Measurements from ENCODE around the gene RPS6KB1. TPM values are rescaled to one million over a fixed set of nuclear protein-coding genes. Genes with fewer than 3 reads are reported as not detected.
A peak's percentile ranks its signal among the peaks of the same experiment; 100 is the strongest.
"Not testable (repeated sequence)": the region's sequence is repeated elsewhere in the genome, so short reads cannot be mapped to it uniquely, and the experiment has no call there.

RPS6KB1 gene
- total RNA-seq, 5 donors from 2014 or later (not counting 1 experiment from before 2014, with no cell fraction given), result 57.7 to 90.4 (median 61.7) TPM

GRCh38 chr17:59959574-59959973 is 66.7 kb downstream of the RPS6KB1 start:
- CTCF ChIA-PET, result interaction anchor here (0.6 kb wide), 2 partner anchors 99 to 271 kb away, joined by 4 read pairs; no protein-coding TSS in a partner anchor
- 98% methylated on average over 5 of the region's 8 CpGs for WGBS (ENCODE audit: insufficient coverage)
- H3K27ac ChIP-seq (ENCODE audit: low read length); H3K9me3 Mint-ChIP-seq; H3K4me1 ChIP-seq (ENCODE audit: control insufficient read depth in 1 of 2, extremely low read depth in 1 of 2, insufficient read depth in 2 of 2, low read length in 2 of 2); H3K4me3 ChIP-seq (ENCODE audit: control insufficient read depth in 1 of 2, extremely low read depth in 1 of 2, low read length in 1 of 2); H3K27me3 Mint-ChIP-seq; ATAC-seq (replicated peaks in 1 of 4); H3K27ac Mint-ChIP-seq; H3K4me3 Mint-ChIP-seq; H3K27me3 ChIP-seq (replicated peaks in 1 of 2; ENCODE audit: control insufficient read depth in 2 of 2, extremely low read depth in 1 of 2, insufficient read depth in 2 of 2, low read length in 1 of 2); DNase-seq; H3K9me3 ChIP-seq: not testable (repeated sequence)
- peaks cover 28 to 31% (median 31%) of the 10 kb centered on the region in 3 donors for H3K4me1 Mint-ChIP-seq
- POLR2A ChIA-PET, result interaction anchor here in 1 of 2 donors (0.8 kb wide), 1 partner anchor 80 kb away, joined by 3 read pairs; no protein-coding TSS in a partner anchor
- H3K36me3 Mint-ChIP-seq, result peaks cover 23% of the 10 kb centered on the region
- H3K36me3 ChIP-seq (ENCODE audit: control insufficient read depth in 2 of 2, extremely low read depth in 1 of 2, insufficient read depth in 1 of 2, low read length in 1 of 2), result peaks cover 0 to 25% of the 10 kb centered on the region in 2 donors

- WGBS (ENCODE audit: insufficient coverage), result 94% methylated on average over 4 of the region's 6 CpGs
- H3K27me3 Mint-ChIP-seq, result no peaks in the 10 kb centered on the region
- CTCF ChIA-PET, result no interaction called here
- H3K27ac ChIP-seq (ENCODE audit: low read length), result no peak overlapping the region
- peaks cover 0 to 9% of the 10 kb centered on the region in 2 donors for H3K36me3 ChIP-seq (ENCODE audit: control insufficient read depth in 2 of 2, extremely low read depth in 1 of 2, insufficient read depth in 1 of 2, low read length in 1 of 2)
- POLR2A ChIA-PET, result interaction anchor here in 1 of 2 donors (0.7 to 0.8 kb wide), 2 partner anchors 26 to 74 kb away, joined by 3 read pairs; no protein-coding TSS in a partner anchor
- DNase-seq (no peak), ATAC-seq (replicated peaks in 1 of 4) (no peak)
- H3K9me3 ChIP-seq, result no peaks in the 10 kb centered on the region
- no peaks in the 10 kb centered on the region for H3K27me3 ChIP-seq (replicated peaks in 1 of 2; ENCODE audit: control insufficient read depth in 2 of 2, extremely low read depth in 1 of 2, insufficient read depth in 2 of 2, low read length in 1 of 2)
- H3K4me3 Mint-ChIP-seq, result peak overlapping the region; percentile 89 to 95 (median 92)
- no peak overlapping the region for H3K27ac Mint-ChIP-seq
- peaks cover 9 to 12% of the 10 kb centered on the region in 2 experiments for H3K4me1 ChIP-seq (ENCODE audit: control insufficient read depth in 1 of 2, extremely low read depth in 1 of 2, insufficient read depth in 2 of 2, low read length in 2 of 2)
- H3K9me3 Mint-ChIP-seq, result no peaks in the 10 kb centered on the region
- H3K4me1 Mint-ChIP-seq, result peaks cover 31 to 37% (median 32%) of the 10 kb centered on the region in 3 donors
- H3K36me3 Mint-ChIP-seq, result peaks cover 8% of the 10 kb centered on the region
- H3K4me3 ChIP-seq (ENCODE audit: control insufficient read depth in 1 of 2, extremely low read depth in 1 of 2, low read length in 1 of 2), result no peak overlapping the region
Measured at GRCh38 chr17:59962739-59963318, 69.9 kb downstream of the RPS6KB1 start.

GRCh38 chr17:59963738-59964481 is 71.0 kb downstream of the RPS6KB1 start:
- peaks cover 9 to 12% of the 10 kb centered on the region in 2 experiments for H3K4me1 ChIP-seq (ENCODE audit: control insufficient read depth in 1 of 2, extremely low read depth in 1 of 2, insufficient read depth in 2 of 2, low read length in 2 of 2)
- POLR2A ChIA-PET, result interaction anchor here in 1 of 2 donors (0.7 to 1.4 kb wide), 3 partner anchors 23 to 344 kb away, joined by 3 to 18 read pairs (median 3); partner anchors contain the start of gene CLTC

GRCh38 chr17:59964482-59965328 is 71.8 kb downstream of the RPS6KB1 start, which contains the start of gene RNFT1:
Gene RNFT1, minus strand, starts transcription at chr17:59964740. Its CDS starts 77 bp downstream, at chr17:59964663.
- peaks cover 23 to 24% (median 24%) of the 10 kb centered on the region in 3 donors for H3K4me1 Mint-ChIP-seq
- under 1% methylated on average over 55 of the region's 67 CpGs for WGBS (ENCODE audit: insufficient coverage)
- Histone ChIP-seq H3K4me3 (ENCODE audit: control insufficient read depth in 1 of 2, extremely low read depth in 1 of 2, low read length in 1 of 2) (peak within 1 kb of the TSS; percentile 97 to 98), H3K27me3 (replicated peaks in 1 of 2; ENCODE audit: control insufficient read depth in 2 of 2, extremely low read depth in 1 of 2, insufficient read depth in 2 of 2, low read length in 1 of 2) (no peaks in the 10 kb centered on the region), H3K9me3 (no peaks in the 10 kb centered on the region), H3K4me1 (ENCODE audit: control insufficient read depth in 1 of 2, extremely low read depth in 1 of 2, insufficient read depth in 2 of 2, low read length in 2 of 2) (peaks cover 9 to 12% of the 10 kb centered on the region in 2 experiments), H3K36me3 (ENCODE audit: control insufficient read depth in 2 of 2, extremely low read depth in 1 of 2, insufficient read depth in 1 of 2, low read length in 1 of 2) (no peaks in the 10 kb centered on the region), H3K27ac (ENCODE audit: low read length) (peak within 1 kb of the TSS; percentile 86)
- ChIA-PET POLR2A (interaction anchor here (0.6 to 1.4 kb wide), 6 partner anchors 78 to 408 kb away, joined by 4 to 18 read pairs (median 8); partner anchors contain the start of gene CLTC (in 1 of the 2)), CTCF (interaction anchor here in 1 of 2 donors (0.5 to 1.1 kb wide), 5 partner anchors 13 to 1624 kb away, joined by 3 to 7 read pairs (median 5); no protein-coding TSS in a partner anchor)
- no peaks in the 10 kb centered on the region for H3K36me3 Mint-ChIP-seq
- H3K27ac Mint-ChIP-seq, result peak within 1 kb of the TSS; percentile 96 to 98
- peak; percentile 88 to 94 (median 90) for ATAC-seq (replicated peaks in 1 of 4)
- no peaks in the 10 kb centered on the region for H3K9me3 Mint-ChIP-seq
- peak within 1 kb of the TSS; percentile 89 to 95 (median 92) for H3K4me3 Mint-ChIP-seq
- no peaks in the 10 kb centered on the region for H3K27me3 Mint-ChIP-seq
- peak; percentile 78 to 94 (median 86) for DNase-seq

More at GRCh38 chr17:59963738-59964481, 71.0 kb downstream of the RPS6KB1 start:
- Mint-ChIP-seq H3K27me3 (no peaks in the 10 kb centered on the region), H3K36me3 (peaks cover 4% of the 10 kb centered on the region), H3K9me3 (no peaks in the 10 kb centered on the region), H3K4me1 (peaks cover 26 to 32% (median 28%) of the 10 kb centered on the region in 3 donors), H3K27ac (peak overlapping the region; percentile 89 to 98), H3K4me3 (peak overlapping the region; percentile 89 to 95 (median 92))
- ATAC-seq (replicated peaks in 1 of 4) (peak; percentile 59 to 70 (median 62)), DNase-seq (peak in 34 of 35 experiments; percentile 13 to 68 (median 44))
- CTCF ChIA-PET, result interaction anchor here in 1 of 2 donors (0.5 to 1.1 kb wide), 3 partner anchors 13 to 1624 kb away, joined by 3 to 7 read pairs (median 5); no protein-coding TSS in a partner anchor
- Histone ChIP-seq H3K9me3 (no peaks in the 10 kb centered on the region), H3K27me3 (replicated peaks in 1 of 2; ENCODE audit: control insufficient read depth in 2 of 2, extremely low read depth in 1 of 2, insufficient read depth in 2 of 2, low read length in 1 of 2) (no peaks in the 10 kb centered on the region), H3K4me3 (ENCODE audit: control insufficient read depth in 1 of 2, extremely low read depth in 1 of 2, low read length in 1 of 2) (peak overlapping the region; percentile 97 to 98), H3K27ac (ENCODE audit: low read length) (peak overlapping the region; percentile 86), H3K36me3 (ENCODE audit: control insufficient read depth in 2 of 2, extremely low read depth in 1 of 2, insufficient read depth in 1 of 2, low read length in 1 of 2) (peaks cover 0 to 3% of the 10 kb centered on the region in 2 donors)
- WGBS (ENCODE audit: insufficient coverage), result 1% methylated on average over 10 of the region's 21 CpGs

- H3K27ac Mint-ChIP-seq; H3K9me3 ChIP-seq; H3K9me3 Mint-ChIP-seq; POLR2A ChIA-PET; H3K4me3 Mint-ChIP-seq; CTCF ChIA-PET; H3K4me1 Mint-ChIP-seq; H3K27me3 ChIP-seq (replicated peaks in 1 of 2; ENCODE audit: control insufficient read depth in 2 of 2, extremely low read depth in 1 of 2, insufficient read depth in 2 of 2, low read length in 1 of 2); H3K36me3 ChIP-seq (ENCODE audit: control insufficient read depth in 2 of 2, extremely low read depth in 1 of 2, insufficient read depth in 1 of 2, low read length in 1 of 2); ATAC-seq (replicated peaks in 1 of 4); H3K4me3 ChIP-seq (ENCODE audit: control insufficient read depth in 1 of 2, extremely low read depth in 1 of 2, low read length in 1 of 2); H3K27me3 Mint-ChIP-seq; H3K4me1 ChIP-seq (ENCODE audit: control insufficient read depth in 1 of 2, extremely low read depth in 1 of 2, insufficient read depth in 2 of 2, low read length in 2 of 2); H3K27ac ChIP-seq (ENCODE audit: low read length); DNase-seq; H3K36me3 Mint-ChIP-seq: not testable (repeated sequence)
- no CpG with 5 or more reads among the region's 2 CpGs for WGBS (ENCODE audit: insufficient coverage)
Measured at GRCh38 chr17:59971771-59972170, 78.8 kb downstream of the RPS6KB1 start.
